Tibial nerve (tissue), 4 donors: ENCODE measurements around the gene SLC4A3. TPM values are rescaled to one million over a fixed set of nuclear protein-coding genes. Genes with fewer than 3 reads are reported as not detected.

ENCODE experiments used
- DNase-seq, 2 donors: peaks; one replicate each; pipeline ENCODE4 v3.0.0-alpha.2; 2019; ENCODE audit warnings: low spot score in 2 of 2
- H3K27ac ChIP-seq, 4 donors: fragments of 200-600 bp; sonication (generic) in 3 of 4; one replicate each; pipeline ENCODE4 v1.5.1; 2017 to 2019; ENCODE audit warnings: mild to moderate bottlenecking in 1 of 4
- H3K27me3 ChIP-seq, 2 donors: fragments of 200-600 bp; sonication (generic) in 1 of 2; one replicate each; pipeline versions ENCODE4 v1.5.1 to v1.6.0; 2017 to 2019
- H3K36me3 ChIP-seq, 3 donors: fragments of 200-600 bp; sonication (generic); one replicate each; pipeline ENCODE4 v1.5.1; 2018 to 2019
- H3K4me1 ChIP-seq, 4 donors: fragments of 200-600 bp; sonication (generic) in 3 of 4; one replicate each; pipeline ENCODE4 v1.5.1; 2017 to 2019
- H3K4me3 ChIP-seq, 4 donors: fragments of 200-600 bp; sonication (generic) in 3 of 4; one replicate each; pipeline ENCODE4 v1.5.1; 2017 to 2019; ENCODE audit warnings: mild to moderate bottlenecking in 1 of 4, moderate library complexity in 1 of 4
- H3K9me3 ChIP-seq, 4 donors: fragments of 200-600 bp; sonication (generic) in 3 of 4; one replicate each; pipeline ENCODE4 v1.5.1; 2017 to 2019
- CTCF ChIP-seq, 5 experiments: fragments of 200-600 bp in 3 of 5; fragments of 450-650 bp in 2 of 5; sonication (generic) in 3 of 5; IDR thresholded peaks; one replicate each; pipeline ENCODE4 v1.5.1; 2016 to 2019; ENCODE audit warnings: antibody characterized with exemption in 5 of 5, mild to moderate bottlenecking in 3 of 5, moderate library complexity in 2 of 5
- EP300 ChIP-seq, 2 donors: sonication (generic); formaldehyde crosslinking; IDR thresholded peaks; one replicate each; pipeline ENCODE4 v1.6.1; 2017; ENCODE audit warnings: antibody characterized with exemption in 2 of 2, mild to moderate bottlenecking in 1 of 2
- POLR2A ChIP-seq, 2 donors: fragments of 450-650 bp; IDR thresholded peaks; one replicate each; pipeline ENCODE4 v1.6.1; 2017; ENCODE audit warnings: antibody characterized with exemption in 2 of 2, mild to moderate bottlenecking in 2 of 2, moderate library complexity in 2 of 2
- WGBS, 2 donors: methylation state at CpG; one replicate each; pipeline ENCODE4 v1.1.5; 2018; 5-methylcytosine and 5-hydroxymethylcytosine counted together
- small RNA-seq: library from RNA; depleted of rRNA; stranded (forward); fragments of <200 nt; gene quantifications from one replicate; pipeline ENCODE3, GENCODE V24; 2016
- total RNA-seq, 4 donors: library from RNA; depleted of rRNA; stranded (reverse); fragments of >200 nt; gene quantifications; one replicate each; pipeline ENCODE4 v1.1.0, GENCODE V29; 2016

SLC4A3 gene
- total RNA-seq, 4 donors from 2014 or later: 1.3 to 5.1 (median 3.4) TPM

- Histone ChIP-seq H3K27ac (no peak overlapping the region), H3K36me3 (no peaks in the 10 kb centered on the region), H3K27me3 (peaks cover 0 to 4% of the 10 kb centered on the region in 2 donors), H3K9me3 (no peaks in the 10 kb centered on the region), H3K4me3 (no peak overlapping the region), H3K4me1 (peaks cover 0 to 20% (median 0%) of the 10 kb centered on the region in 4 donors)
- 85 to 89% methylated on average over 19 of the region's 19 CpGs for WGBS, 2 donors
- DNase-seq: no peak
- TF ChIP-seq CTCF (IDR thresholded peaks at IDR 0.05): no peak
- TF ChIP-seq POLR2A (IDR thresholded peaks at IDR 0.05): no peak
- no peak for TF ChIP-seq EP300 (IDR thresholded peaks at IDR 0.05)
These were observed 60.6 kb downstream of the SLC4A3 start for GRCh38 chr2:219687882-219688559.

GRCh38 chr2:219688560-219689445 is 61.4 kb downstream of the SLC4A3 start:
- no peaks in the 10 kb centered on the region for H3K9me3 ChIP-seq
- 50 to 52% methylated on average over 23 of the region's 23 CpGs for WGBS, 2 donors
- no peaks in the 10 kb centered on the region for H3K36me3 ChIP-seq
- no peak for DNase-seq
- peaks cover 0 to 4% of the 10 kb centered on the region in 2 donors for H3K27me3 ChIP-seq
- no peak for TF ChIP-seq EP300 (IDR thresholded peaks at IDR 0.05)
- no peak for TF ChIP-seq POLR2A (IDR thresholded peaks at IDR 0.05)
- no peak for TF ChIP-seq CTCF (IDR thresholded peaks at IDR 0.05)
- peak overlapping the region in 1 of 4 donors; percentile 39 for H3K27ac ChIP-seq
- H3K4me3 ChIP-seq: no peak overlapping the region
- H3K4me1 ChIP-seq: peaks cover 0 to 20% (median 0%) of the 10 kb centered on the region in 4 donors

- no peak overlapping the region for H3K4me3 ChIP-seq
- TF ChIP-seq CTCF (IDR thresholded peaks at IDR 0.05) (peak; percentile 62 to 73 (median 66)), EP300 (IDR thresholded peaks at IDR 0.05) (no peak)
- peaks cover 0 to 16% (median 0%) of the 10 kb centered on the region in 4 donors for H3K4me1 ChIP-seq
- WGBS, 2 donors: 56 to 57% methylated on average over 17 of the region's 17 CpGs
- peaks cover 0 to 4% of the 10 kb centered on the region in 2 donors for H3K27me3 ChIP-seq
- H3K36me3 ChIP-seq: no peaks in the 10 kb centered on the region
- DNase-seq: peak in 1 of 2 donors; percentile 66
- no peaks in the 10 kb centered on the region for H3K9me3 ChIP-seq
- no peak overlapping the region for H3K27ac ChIP-seq
These were observed 62.5 kb downstream of the SLC4A3 start for GRCh38 chr2:219689676-219690628.

GRCh38 chr2:219691571-219691970 is 64.1 kb downstream of the SLC4A3 start:
- WGBS, 2 donors: 69 to 73% methylated on average over 10 of the region's 10 CpGs
- no peak for TF ChIP-seq POLR2A (IDR thresholded peaks at IDR 0.05)
- no peak for TF ChIP-seq CTCF (IDR thresholded peaks at IDR 0.05)
- TF ChIP-seq EP300 (IDR thresholded peaks at IDR 0.05): no peak

More at GRCh38 chr2:219691571-219691970, 64.1 kb downstream of the SLC4A3 start:
- no peak for DNase-seq
- Histone ChIP-seq H3K36me3 (no peaks in the 10 kb centered on the region), H3K27ac (no peak overlapping the region), H3K27me3 (peaks cover 0 to 4% of the 10 kb centered on the region in 2 donors), H3K4me3 (no peak overlapping the region), H3K9me3 (no peaks in the 10 kb centered on the region), H3K4me1 (peaks cover 0 to 9% (median 0%) of the 10 kb centered on the region in 4 donors)

Small RNA genes within 50 kb of the gene (small RNA-seq; reads per million reads assigned to genes)
- gene RN7SKP213: not detected

Other genes with a start within 250 kb of the SLC4A3 start
- 10 to 100 TPM; 35.2 to 88.1 (median 52.6) TPM for gene DNPEP, start 239.7 kb upstream of the SLC4A3 start, total RNA-seq
- gene DES, start 209.3 kb upstream of the SLC4A3 start, total RNA-seq: 10 to 100 TPM; 20.7 to 50.4 (median 25.0) TPM
- gene SPEG, start 192.8 kb upstream of the SLC4A3 start, total RNA-seq: 10 to 100 TPM in 1 of 4 donors, 1 to 10 TPM in 3; 6.7 to 10.2 (median 8.1) TPM
- gene GMPPA, start 128.7 kb upstream of the SLC4A3 start, total RNA-seq: 10 to 100 TPM; 18.8 to 29.7 (median 27.8) TPM
- gene ASIC4, start 113.1 kb upstream of the SLC4A3 start, total RNA-seq: 1 to 10 TPM in 1 of 4 donors, under 1 TPM in 1, not detected in 2; 0.42 to 3.0 TPM
- gene CHPF, start 83.8 kb upstream of the SLC4A3 start, total RNA-seq: 10 to 100 TPM; 51.3 to 91.2 (median 62.9) TPM
- 1 to 10 TPM; 1.6 to 2.4 (median 1.9) TPM for gene TMEM198, start 83.6 kb upstream of the SLC4A3 start, total RNA-seq
- 100 to 1,000 TPM in 2 of 4 donors, 10 to 100 TPM in 2; 85.0 to 135 (median 98.3) TPM for gene OBSL1, start 56.1 kb upstream of the SLC4A3 start, total RNA-seq
- gene INHA, start 55.3 kb upstream of the SLC4A3 start, total RNA-seq: 1 to 10 TPM in 2 of 4 donors, not detected in 2; 1.1 to 1.4 TPM
- gene STK11IP, start 29.8 kb upstream of the SLC4A3 start, total RNA-seq: 10 to 100 TPM; 33.9 to 77.0 (median 72.3) TPM